ENCODE results near the gene EN1.

DNA sequence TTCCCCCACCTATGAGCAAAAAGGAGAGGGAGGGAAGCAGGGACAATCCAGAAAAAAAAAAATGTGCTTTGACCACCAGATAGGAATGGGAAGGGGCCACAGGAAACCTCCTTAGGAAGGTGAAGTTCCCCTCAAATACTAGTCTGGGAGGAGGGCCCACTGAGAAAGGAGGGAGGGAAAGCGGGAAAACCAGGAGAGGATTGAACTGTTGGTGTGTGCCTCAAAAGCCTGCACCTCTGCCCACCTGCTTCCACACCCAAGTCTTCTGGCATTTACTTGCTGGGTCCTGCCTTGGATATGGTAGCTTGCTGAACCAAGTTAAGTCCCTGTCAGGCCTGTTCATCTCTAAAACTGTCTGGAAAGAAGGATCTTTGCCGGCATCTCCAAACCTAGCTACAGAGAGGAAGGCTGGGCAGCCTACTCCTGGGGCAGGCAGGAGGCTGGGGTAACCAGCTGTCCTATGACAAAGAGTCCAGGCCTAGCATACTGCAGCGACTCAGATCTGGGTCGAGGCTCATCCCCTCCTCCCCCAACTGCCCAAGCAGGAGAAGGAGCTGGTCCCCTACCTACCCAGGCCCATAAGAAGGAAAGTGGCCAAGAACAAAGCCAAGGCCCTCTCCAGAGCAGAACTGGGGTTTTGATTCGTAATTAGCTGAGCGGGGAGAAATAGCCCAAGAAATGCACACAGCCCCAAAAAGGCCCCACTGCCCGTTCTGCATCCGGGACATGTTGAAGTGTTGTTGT is 3.0 kb downstream of the EN1 start:
- TF ChIP-seq, protein P1, sequence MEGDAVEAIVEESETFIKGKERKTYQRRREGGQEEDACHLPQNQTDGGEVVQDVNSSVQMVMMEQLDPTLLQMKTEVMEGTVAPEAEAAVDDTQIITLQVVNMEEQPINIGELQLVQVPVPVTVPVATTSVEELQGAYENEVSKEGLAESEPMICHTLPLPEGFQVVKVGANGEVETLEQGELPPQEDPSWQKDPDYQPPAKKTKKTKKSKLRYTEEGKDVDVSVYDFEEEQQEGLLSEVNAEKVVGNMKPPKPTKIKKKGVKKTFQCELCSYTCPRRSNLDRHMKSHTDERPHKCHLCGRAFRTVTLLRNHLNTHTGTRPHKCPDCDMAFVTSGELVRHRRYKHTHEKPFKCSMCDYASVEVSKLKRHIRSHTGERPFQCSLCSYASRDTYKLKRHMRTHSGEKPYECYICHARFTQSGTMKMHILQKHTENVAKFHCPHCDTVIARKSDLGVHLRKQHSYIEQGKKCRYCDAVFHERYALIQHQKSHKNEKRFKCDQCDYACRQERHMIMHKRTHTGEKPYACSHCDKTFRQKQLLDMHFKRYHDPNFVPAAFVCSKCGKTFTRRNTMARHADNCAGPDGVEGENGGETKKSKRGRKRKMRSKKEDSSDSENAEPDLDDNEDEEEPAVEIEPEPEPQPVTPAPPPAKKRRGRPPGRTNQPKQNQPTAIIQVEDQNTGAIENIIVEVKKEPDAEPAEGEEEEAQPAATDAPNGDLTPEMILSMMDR (conservative IDR thresholded peaks at IDR 0.05; ENCODE audit: low read depth, low read length), result no peak
- TF ChIP-seq EZH2 (IDR thresholded peaks at IDR 0.05; ENCODE audit: borderline replicate concordance, low read depth, low read length, poor library complexity, severe bottlenecking), result no peak
